C4-2B (cell line): ENCODE results near the gene LRRC47.

Source experiments
- ZFX ChIP-seq: fragments of 450-650 bp; IDR thresholded peaks from 2 replicates; pipeline ENCODE4 v1.6.1; 2017
- TF ChIP-seq, protein P1 (sequence below): fragments of 450-650 bp; conservative IDR thresholded peaks from 2 replicates; pipeline ENCODE4 v1.5.1; 2017; ENCODE audit warnings: mild to moderate bottlenecking

- TF ChIP-seq, protein P1, sequence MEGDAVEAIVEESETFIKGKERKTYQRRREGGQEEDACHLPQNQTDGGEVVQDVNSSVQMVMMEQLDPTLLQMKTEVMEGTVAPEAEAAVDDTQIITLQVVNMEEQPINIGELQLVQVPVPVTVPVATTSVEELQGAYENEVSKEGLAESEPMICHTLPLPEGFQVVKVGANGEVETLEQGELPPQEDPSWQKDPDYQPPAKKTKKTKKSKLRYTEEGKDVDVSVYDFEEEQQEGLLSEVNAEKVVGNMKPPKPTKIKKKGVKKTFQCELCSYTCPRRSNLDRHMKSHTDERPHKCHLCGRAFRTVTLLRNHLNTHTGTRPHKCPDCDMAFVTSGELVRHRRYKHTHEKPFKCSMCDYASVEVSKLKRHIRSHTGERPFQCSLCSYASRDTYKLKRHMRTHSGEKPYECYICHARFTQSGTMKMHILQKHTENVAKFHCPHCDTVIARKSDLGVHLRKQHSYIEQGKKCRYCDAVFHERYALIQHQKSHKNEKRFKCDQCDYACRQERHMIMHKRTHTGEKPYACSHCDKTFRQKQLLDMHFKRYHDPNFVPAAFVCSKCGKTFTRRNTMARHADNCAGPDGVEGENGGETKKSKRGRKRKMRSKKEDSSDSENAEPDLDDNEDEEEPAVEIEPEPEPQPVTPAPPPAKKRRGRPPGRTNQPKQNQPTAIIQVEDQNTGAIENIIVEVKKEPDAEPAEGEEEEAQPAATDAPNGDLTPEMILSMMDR: no peak
- no peak for TF ChIP-seq ZFX
Observed at GRCh38 chr1:3750741-3751140, 45.6 kb downstream of the LRRC47 start.
